A549 (cell line): ENCODE results near the gene DBF4B.

ENCODE experiments used
- BCL3 ChIP-seq: fragments of >200 bp; sonication (Bioruptor Twin); formaldehyde crosslinking; IDR thresholded peaks from 3 replicates; pipeline ENCODE4 v1.6.1; 2016
- CTCF ChIP-seq: fragments of >200 bp; sonication (Bioruptor Twin); formaldehyde crosslinking; IDR thresholded peaks from 3 replicates; pipeline ENCODE4 v1.5.1; 2016
- ELK1 ChIP-seq: fragments of 150-350 bp; IDR thresholded peaks from 2 replicates; pipeline ENCODE4 v1.6.1; 2014; ENCODE audit warnings: low read depth, mild to moderate bottlenecking, low read length
- EP300 ChIP-seq, 2 experiments: fragments of >200 bp; sonication (Bioruptor Twin); formaldehyde crosslinking; IDR thresholded peaks; 2 replicates in 1 of 2; 3 replicates in 1 of 2; pipeline ENCODE4 v1.6.1; 2016 to 2017
- NPAS2 ChIP-seq: fragments of 250-450 bp; sonication (Bioruptor Pico); IDR thresholded peaks from 2 replicates; pipeline ENCODE4 v1.8.0; 2022; ENCODE audit warnings: mild to moderate bottlenecking, moderate library complexity, borderline replicate concordance
- POLR2A ChIP-seq: IDR thresholded peaks from 2 replicates; pipeline ENCODE4 v1.6.1; 2012; ENCODE audit warnings: mild to moderate bottlenecking, low read length
- REST ChIP-seq: fragments of 200-600 bp; sonication (generic); IDR thresholded peaks from 2 replicates; pipeline ENCODE4 v1.6.1; 2016; ENCODE audit warnings: antibody characterized with exemption, mild to moderate bottlenecking, moderate library complexity
- TFCP2L1 ChIP-seq: fragments of 250-450 bp; sonication (Bioruptor Pico); IDR thresholded peaks from 2 replicates; pipeline ENCODE4 v1.5.0; 2021; ENCODE audit warnings: mild to moderate bottlenecking
- TP53 ChIP-seq: fragments of 250-450 bp; sonication (Bioruptor Pico); IDR thresholded peaks from 2 replicates; pipeline ENCODE4 v1.5.0; 2021; ENCODE audit warnings: mild to moderate bottlenecking, moderate library complexity

- TF ChIP-seq POLR2A (no peak), NPAS2 (no peak), CTCF (no peak), TP53 (CRISPR knock-in tag) (no peak), ELK1 (no peak), EP300 (IDR thresholded peaks at IDR 0.05) (no peak), TFCP2L1 (CRISPR knock-in tag) (no peak), REST (no peak), BCL3 (no peak)
These were observed 61.2 kb downstream of the DBF4B start for GRCh38 chr17:44769647-44770084.
